ENCODE results near the gene TMEM163.

TMEM163 gene

GRCh38 chr2:134455426-134455825, 263.4 kb downstream of the TMEM163 start:
- no peak for DNase-seq (ENCODE audit: low spot score)

GRCh38 chr2:134454931-134455330, 263.9 kb downstream of the TMEM163 start:
- no peak for DNase-seq (ENCODE audit: low spot score)

DNA sequence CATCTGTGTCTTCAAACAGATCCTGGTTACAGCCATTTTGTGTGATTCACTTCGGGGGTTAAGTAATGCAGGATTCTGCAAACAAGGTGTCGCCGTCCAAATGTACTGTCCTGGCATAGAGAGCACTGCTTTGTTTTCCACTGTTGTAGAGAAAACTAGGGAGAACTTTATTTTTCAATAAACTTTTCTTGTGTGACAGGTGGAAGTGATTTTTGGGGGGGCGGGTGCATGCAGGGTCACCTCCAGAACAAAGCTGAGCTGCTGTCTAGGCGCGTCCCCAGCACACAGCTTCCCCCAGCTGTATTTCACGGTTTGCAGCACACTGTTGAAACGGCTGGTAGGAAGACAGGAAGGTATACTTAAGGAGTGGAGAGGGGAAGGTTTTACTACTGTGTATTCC, 264.4 kb downstream of the TMEM163 start:
- no peak for DNase-seq (ENCODE audit: low spot score)

DNA sequence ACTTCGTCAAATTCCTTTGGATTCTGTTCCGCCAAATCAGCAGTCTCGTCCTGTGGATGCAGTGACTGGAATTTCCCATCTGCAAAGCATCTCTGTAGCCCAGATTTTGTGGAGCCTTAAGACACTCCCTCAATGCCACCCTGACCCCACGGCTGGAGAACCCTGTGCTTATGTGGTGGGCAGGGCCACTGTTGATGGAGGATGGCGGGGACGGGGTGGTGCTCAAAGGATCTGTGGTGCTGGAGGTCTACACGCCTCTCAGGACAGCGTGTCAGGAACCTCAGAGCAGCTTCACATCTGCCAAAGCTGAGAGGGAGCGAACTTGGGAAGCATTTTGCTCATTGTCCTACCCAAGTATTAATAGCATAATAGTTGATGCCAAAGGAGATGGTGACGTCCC, 264.8 kb downstream of the TMEM163 start:
- DNase-seq (ENCODE audit: low spot score): no peak

- DNase-seq (ENCODE audit: low spot score): no peak
These were observed 265.3 kb downstream of the TMEM163 start for GRCh38 chr2:134453476-134453875.

DNA sequence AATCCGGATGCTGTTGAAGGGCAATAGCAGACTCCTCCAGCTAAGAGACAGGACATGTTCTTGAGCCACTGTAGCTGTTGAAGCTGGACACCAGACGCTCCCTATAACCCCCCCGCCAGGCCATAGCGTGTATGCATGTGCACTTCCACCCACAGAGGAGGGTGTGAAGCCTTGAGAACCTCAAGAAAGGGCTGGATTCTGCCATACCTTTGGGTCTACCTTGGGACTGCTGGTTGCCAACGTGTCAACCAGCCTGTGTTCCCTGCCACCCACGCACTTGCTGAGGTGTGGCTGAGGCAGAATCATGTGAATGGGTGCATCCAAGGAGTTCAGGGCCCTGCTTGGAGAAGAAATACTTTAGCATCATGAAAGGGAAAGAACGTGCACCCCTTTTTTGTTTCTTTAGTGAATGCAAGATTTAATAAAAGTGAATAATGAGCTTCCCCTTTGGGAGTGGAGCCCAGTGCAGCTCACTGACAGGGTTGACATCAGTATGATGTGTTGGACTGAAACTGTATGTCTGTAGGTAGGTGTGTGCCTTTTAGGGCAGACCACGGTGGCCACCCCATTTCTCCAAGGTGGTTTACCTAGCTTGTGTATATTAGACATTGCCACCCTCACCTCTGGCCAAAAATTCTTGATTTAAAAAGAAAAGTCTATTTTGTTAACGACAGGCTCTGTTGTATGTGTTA, 266.6 kb downstream of the TMEM163 start:
- DNase-seq (ENCODE audit: low spot score): no peak

DNA sequence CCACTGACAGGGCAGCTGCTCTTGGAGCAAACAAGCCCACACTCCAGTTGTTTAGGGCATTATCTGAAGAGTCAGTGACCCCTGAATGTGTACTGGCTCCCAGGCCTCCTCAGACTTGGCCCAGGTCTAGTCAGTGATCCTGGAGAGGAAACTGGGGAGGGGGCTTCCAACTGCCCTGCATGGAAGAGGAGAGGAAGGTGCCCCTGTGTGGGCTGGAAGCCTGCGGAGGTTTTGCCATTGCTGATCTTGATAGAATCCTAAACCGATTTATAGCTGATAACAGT, 267.5 kb downstream of the TMEM163 start:
- DNase-seq (ENCODE audit: low spot score): no peak

GRCh38 chr2:134449751-134450513, 268.9 kb downstream of the TMEM163 start:
- no peak for DNase-seq (ENCODE audit: low spot score)

DNA sequence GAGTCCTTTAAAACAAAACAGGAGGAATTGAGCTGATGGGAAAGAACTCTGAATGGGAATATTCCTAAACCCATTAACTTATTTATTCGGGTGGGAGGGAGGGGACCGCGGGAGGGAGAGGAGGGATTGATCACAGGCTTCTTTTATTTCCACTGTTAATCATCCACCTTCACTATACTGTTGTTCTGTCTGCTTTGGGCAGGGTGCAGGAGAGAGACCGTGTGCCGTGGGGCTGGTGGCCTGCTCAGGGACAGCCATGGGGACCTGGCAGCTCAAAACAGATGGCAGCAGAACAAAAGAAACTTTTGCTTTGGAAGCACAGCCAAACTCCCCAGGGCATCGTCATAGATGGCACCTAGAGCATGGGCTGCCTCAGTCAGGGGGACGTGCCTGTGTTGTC, 269.6 kb downstream of the TMEM163 start:
- no peak for DNase-seq (ENCODE audit: low spot score)

GRCh38 chr2:134448650-134449049, 270.1 kb downstream of the TMEM163 start:
- DNase-seq (ENCODE audit: low spot score): no peak

DNA sequence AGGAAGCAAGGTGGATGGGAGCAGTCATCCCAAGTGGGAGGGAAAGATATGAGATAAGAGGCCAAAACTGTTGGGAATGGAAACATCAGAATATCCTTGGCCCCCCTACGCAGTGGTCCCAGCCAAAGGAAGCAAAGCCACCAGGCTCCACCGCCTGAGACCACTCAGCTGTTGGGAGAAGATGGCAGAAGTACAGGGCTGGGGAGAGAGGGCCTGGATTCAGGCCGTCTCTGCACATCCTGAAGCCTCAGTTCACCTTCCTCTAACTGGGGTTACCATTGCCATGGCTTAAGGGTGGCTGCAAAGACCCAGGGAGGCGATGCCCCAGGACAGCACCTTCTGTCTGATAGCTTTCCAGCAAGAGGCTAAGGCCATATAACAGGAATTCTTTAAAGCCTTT, 271.1 kb downstream of the TMEM163 start:
- DNase-seq (ENCODE audit: low spot score): no peak

GRCh38 chr2:134446383-134447017, 272.3 kb downstream of the TMEM163 start:
- DNase-seq (ENCODE audit: low spot score): peak; percentile 34

GRCh38 chr2:134445985-134446382, 272.8 kb downstream of the TMEM163 start:
- DNase-seq (ENCODE audit: low spot score): no peak

- no peak for DNase-seq (ENCODE audit: low spot score)
These were observed 273.7 kb downstream of the TMEM163 start for GRCh38 chr2:134445116-134445515.

DNA sequence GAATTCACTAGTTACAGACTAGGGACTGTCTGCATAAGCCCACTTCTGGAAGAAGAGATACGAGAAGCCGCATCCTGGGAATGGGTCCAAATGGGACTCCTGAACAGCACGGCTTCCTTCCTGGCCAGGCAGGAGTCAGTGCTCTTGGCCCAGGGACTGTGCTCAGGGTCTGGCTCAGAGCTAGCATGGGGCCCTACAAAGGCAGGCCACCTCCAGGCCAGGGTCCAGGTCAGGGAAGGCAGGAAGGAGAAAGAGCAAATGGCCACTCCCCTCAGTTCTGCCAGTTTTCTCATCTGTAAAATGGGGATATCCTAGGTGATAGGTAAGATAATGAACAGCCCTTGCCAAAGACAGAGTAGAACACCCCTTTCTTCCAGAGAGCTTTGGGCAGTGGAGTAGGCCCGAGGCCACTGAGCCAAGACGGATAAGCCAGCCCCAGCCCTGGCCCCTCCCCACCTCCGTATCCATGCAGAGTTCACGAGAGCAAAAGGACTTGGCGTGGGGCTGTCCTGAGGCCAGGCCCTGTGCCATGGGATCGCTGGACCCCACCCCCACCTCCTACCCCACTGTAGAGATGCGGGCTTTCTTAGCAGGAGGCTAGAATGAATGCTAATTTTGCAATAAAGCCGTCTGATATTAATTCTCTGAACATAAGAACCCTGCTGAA, 274.9 kb downstream of the TMEM163 start:
- DNase-seq (ENCODE audit: low spot score): no peak

- DNase-seq (ENCODE audit: low spot score): no peak
These were observed 277.5 kb downstream of the TMEM163 start for GRCh38 chr2:134441153-134441863.

DNA sequence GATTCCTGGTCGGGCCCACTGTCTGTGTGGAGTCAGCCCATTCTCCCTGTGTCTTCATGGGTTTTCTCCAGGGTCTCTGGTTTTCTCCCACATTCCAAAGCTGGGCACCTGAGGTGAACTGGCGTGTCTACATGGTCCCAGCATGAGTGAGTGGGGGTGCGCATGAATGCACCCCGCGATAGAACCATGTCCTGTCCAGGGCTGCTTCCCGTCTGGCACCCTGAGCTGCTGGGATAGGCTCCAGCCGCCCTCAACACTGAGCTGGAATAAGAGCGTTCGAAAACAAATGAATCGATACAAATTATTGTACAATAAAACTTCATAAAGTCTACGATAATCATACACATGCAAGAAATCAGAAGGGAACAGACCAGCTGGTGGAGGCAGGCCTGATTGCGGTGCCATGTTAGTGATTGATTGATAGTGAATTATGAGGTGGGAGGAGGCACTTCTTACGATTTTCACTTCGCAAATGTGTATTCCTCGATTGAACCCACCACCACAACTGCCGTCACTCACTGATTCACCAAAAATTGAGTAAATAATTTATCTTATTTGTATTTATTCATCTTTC, 278.4 kb downstream of the TMEM163 start:
- DNase-seq (ENCODE audit: low spot score): no peak

- no peak for DNase-seq (ENCODE audit: low spot score)
These were observed 280.4 kb downstream of the TMEM163 start for GRCh38 chr2:134438371-134438770.

- DNase-seq (ENCODE audit: low spot score): no peak
These were observed 282.1 kb downstream of the TMEM163 start for GRCh38 chr2:134436706-134437105.

DNA sequence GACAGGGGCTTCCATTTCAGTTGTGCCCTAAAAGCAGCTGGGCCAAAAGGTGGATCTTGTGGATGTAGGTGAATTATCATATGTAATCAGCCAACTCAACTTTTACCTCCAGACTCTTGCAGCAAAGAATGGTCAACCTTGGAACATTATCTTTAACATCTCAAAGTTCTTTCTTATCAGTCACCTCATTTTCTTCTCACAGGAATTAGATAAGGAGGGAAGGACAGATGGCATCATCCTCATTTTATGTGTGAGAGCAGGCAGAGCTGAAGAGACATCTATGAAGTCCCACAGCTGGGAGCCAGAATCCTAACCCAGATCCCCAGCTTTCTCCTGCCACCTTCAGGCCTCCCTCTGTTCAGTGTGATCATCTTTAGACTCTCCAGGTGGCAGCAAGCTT, 282.9 kb downstream of the TMEM163 start:
- no peak for DNase-seq (ENCODE audit: low spot score)

DNA sequence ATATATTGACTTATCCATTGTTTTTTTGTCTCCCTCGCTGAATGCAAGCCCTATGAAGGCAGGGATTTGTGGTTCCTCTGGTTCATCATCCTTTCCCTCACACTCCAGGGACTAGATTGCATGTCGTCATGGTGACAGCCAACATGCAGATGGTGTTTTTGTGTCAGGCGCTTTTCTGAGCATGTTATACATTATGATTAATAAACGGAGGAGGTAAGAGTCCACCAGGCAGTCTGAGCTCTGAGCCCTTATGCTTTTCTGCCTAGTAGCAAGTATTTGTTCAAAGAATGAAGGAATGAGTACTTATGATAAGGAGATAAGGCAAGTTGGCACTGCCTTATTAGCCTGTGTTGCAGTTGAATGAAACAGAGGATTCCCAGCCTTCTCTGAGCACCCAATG, 283.3 kb downstream of the TMEM163 start:
- no peak for DNase-seq (ENCODE audit: low spot score)

- DNase-seq (ENCODE audit: low spot score): no peak
These were observed 284.8 kb downstream of the TMEM163 start for GRCh38 chr2:134433979-134434378.
